Ovary (tissue), 9 donors: ENCODE measurements around the gene DLEC1. TPM values are rescaled to one million over a fixed set of nuclear protein-coding genes. Genes with fewer than 3 reads are reported as not detected.
"Not testable (repeated sequence)": the region's sequence is repeated elsewhere in the genome, so short reads cannot be mapped to it uniquely, and the experiment has no call there.

Experiments used
- DNase-seq, 5 donors: peaks; one replicate each; pipeline ENCODE4 v3.0.0-alpha.2; 2019 to 2020
- H3K27ac ChIP-seq, 2 donors: fragments of 200-600 bp; one replicate each; pipeline versions ENCODE4 v1.5.1 to v1.8.0; 2019 to 2022
- H3K27me3 ChIP-seq: fragments of 200-600 bp; one replicate; pipeline ENCODE4 v1.8.0; 2022
- H3K36me3 ChIP-seq: fragments of 200-600 bp; sonication (generic); one replicate; pipeline ENCODE4 v1.5.1; 2019
- H3K4me1 ChIP-seq: one replicate; pipeline ENCODE4 v1.8.1; 2013; ENCODE audit warnings: mild to moderate bottlenecking, moderate library complexity; ENCODE audit not compliant: insufficient read depth
- H3K4me3 ChIP-seq: fragments of 200-600 bp; sonication (generic); one replicate; pipeline ENCODE4 v1.5.1; 2017
- H3K9me3 ChIP-seq, 2 donors: fragments of 200-600 bp in 1 of 2; sonication (generic) in 1 of 2; one replicate each; pipeline versions ENCODE4 v1.5.1 to v1.8.1; 2013 to 2019; ENCODE audit warnings: mild to moderate bottlenecking in 1 of 2, moderate library complexity in 1 of 2
- CTCF ChIP-seq, 3 donors: fragments of 450-650 bp in 2 of 3; fragments of 200-600 bp in 1 of 3; IDR thresholded peaks; one replicate each; pipeline versions ENCODE4 v1.5.1 to v1.8.0; 2016 to 2022; ENCODE audit warnings: antibody characterized with exemption in 3 of 3, mild to moderate bottlenecking in 1 of 3
- EP300 ChIP-seq: sonication (generic); formaldehyde crosslinking; IDR thresholded peaks from one replicate; pipeline ENCODE4 v1.6.1; 2017; ENCODE audit warnings: antibody characterized with exemption
- POLR2A ChIP-seq: fragments of 450-650 bp; IDR thresholded peaks from one replicate; pipeline ENCODE4 v1.6.1; 2017; ENCODE audit warnings: antibody characterized with exemption, mild to moderate bottlenecking, moderate library complexity
- WGBS, 3 donors: extraction: QIAGEN DNeasy Blood & Tissue Kit in 1 of 3; methylation state at CpG; one replicate each; pipeline versions ENCODE4 v1.1.5 to v1.1.7; 2013 to 2017; 5-methylcytosine and 5-hydroxymethylcytosine counted together
- intact Hi-C, 4 donors: fragments of 100-400 bp; cut with DNase I; formaldehyde crosslinking; loops; one replicate each; pipeline versions ENCODE4 v1.11.0 to v1.15.1; 2022 to 2023
- polyA plus RNA-seq, 2 donors: library from polyadenylated mRNA; stranded (reverse); fragments of 200-250 nt in 1 of 2; fragments of 350-450 nt in 1 of 2; fragmentation: Illumina TruSeq in 1 of 2; extraction: RNeasy Lipid Tissue Mini Kit (QIAGEN cat#74804) in 1 of 2; gene quantifications; one replicate each; pipeline ENCODE4 v1.2.3, GENCODE V29; 2013 to 2014
- total RNA-seq, 7 donors: library from RNA; depleted of rRNA in 2 of 7; stranded (reverse); fragments of >200 nt in 2 of 7; fragmentation: NEBNext Ultra II Directional in 3 of 7; extraction: Animal tissue kit (Norgen Biotek cat#: 25700) in 3 of 7; gene quantifications; one replicate each; pipeline versions ENCODE4 v1.1.0 to v1.2.4, GENCODE V29; 2016 to 2023
- donor health status: DM: no; HTN: no; CAD: no; lungs with moderate emphysema.
- donor health status: DM: no; HTN: no; CAD: no.
- donor health status: Bipolar disorder and iron deficiency.
- donor health status: DM: yes; HTN: yes; CAD: no.
- donor health status: DM: no; HTN: no; CAD: no.
- donor health status: DM: yes; HTN: yes; CAD: no.

Gene DLEC1
- total and polyA plus RNA-seq, 9 donors: 0.93 to 23.8 (median 3.0) TPM

GRCh38 chr3:38085311-38085942 is 46.4 kb downstream of the DLEC1 start:
- Histone ChIP-seq H3K27ac (no peak overlapping the region), H3K4me3 (no peak overlapping the region), H3K27me3 (no peaks in the 10 kb centered on the region), H3K4me1 (no peaks in the 10 kb centered on the region), H3K9me3 (no peaks in the 10 kb centered on the region), H3K36me3 (no peaks in the 10 kb centered on the region)
- TF ChIP-seq EP300: no peak
- no peak for TF ChIP-seq CTCF (IDR thresholded peaks at IDR 0.05)
- WGBS, 3 donors: 74 to 84% (median 79%) methylated on average over 11 of the region's 11 CpGs
- intact Hi-C loops: no loop called here
- DNase-seq: no peak

GRCh38 chr3:38085943-38086324 is 46.9 kb downstream of the DLEC1 start:
- no peaks in the 10 kb centered on the region for H3K36me3 ChIP-seq

GRCh38 chr3:38086496-38086895 is 47.5 kb downstream of the DLEC1 start:
- intact Hi-C loops: no loop called here
- no peaks in the 10 kb centered on the region for H3K27me3 ChIP-seq
- no peak for DNase-seq
- H3K36me3 ChIP-seq: no peaks in the 10 kb centered on the region
- H3K4me1 ChIP-seq: no peaks in the 10 kb centered on the region
- no peaks in the 10 kb centered on the region for H3K9me3 ChIP-seq
- no peak overlapping the region for H3K4me3 ChIP-seq
- TF ChIP-seq CTCF (IDR thresholded peaks at IDR 0.05) (no peak), POLR2A (no peak), EP300 (no peak)
- 68 to 84% (median 79%) methylated on average over 3 of the region's 3 CpGs for WGBS, 3 donors
- no peak overlapping the region for H3K27ac ChIP-seq

More at GRCh38 chr3:38085943-38086324, 46.9 kb downstream of the DLEC1 start:
- H3K27me3 ChIP-seq: no peaks in the 10 kb centered on the region
- 69 to 91% (median 88%) methylated on average over 1 of the region's 1 CpG for WGBS, 3 donors
- H3K4me1 ChIP-seq: no peaks in the 10 kb centered on the region
- TF ChIP-seq CTCF (IDR thresholded peaks at IDR 0.05): no peak
- no peak for TF ChIP-seq POLR2A
- no peak for TF ChIP-seq EP300
- H3K27ac ChIP-seq: no peak overlapping the region
- no peaks in the 10 kb centered on the region for H3K9me3 ChIP-seq
- H3K4me3 ChIP-seq: no peak overlapping the region
- intact Hi-C loops: no loop called here
- DNase-seq: no peak

- H3K27ac ChIP-seq, H3K9me3 ChIP-seq, DNase-seq, H3K36me3 ChIP-seq, H3K4me1 ChIP-seq, H3K4me3 ChIP-seq, H3K27me3 ChIP-seq, intact Hi-C loops: not testable (repeated sequence)
These were observed 48.3 kb downstream of the DLEC1 start for GRCh38 chr3:38087278-38087677.

- no peak overlapping the region for H3K4me3 ChIP-seq
- H3K4me1 ChIP-seq: no peaks in the 10 kb centered on the region
- H3K27me3 ChIP-seq: no peaks in the 10 kb centered on the region
- no peaks in the 10 kb centered on the region for H3K36me3 ChIP-seq
- TF ChIP-seq CTCF (IDR thresholded peaks at IDR 0.05): no peak
- TF ChIP-seq POLR2A: no peak
- no peak for TF ChIP-seq EP300
- WGBS, 3 donors: 88 to 90% (median 89%) methylated on average over 11 of the region's 11 CpGs
- H3K9me3 ChIP-seq: no peaks in the 10 kb centered on the region
- H3K27ac ChIP-seq: no peak overlapping the region
- DNase-seq: no peak
- intact Hi-C loops: no loop called here
These were observed 49.4 kb downstream of the DLEC1 start for GRCh38 chr3:38088126-38089078.
